GM21723 (cell line): ENCODE data around the gene EDAR.

Experiments
- ATAC-seq: cut with Tn5 transposase; IDR thresholded peaks from one replicate; pipeline ENCODE4 v1.9.1; 2021; ENCODE audit warnings: mild to moderate bottlenecking, moderate library complexity; ENCODE audit not compliant: unreplicated experiment

The EDAR gene

GRCh38 chr2:108926561-108927380 is 62.2 kb downstream of the EDAR start:
- no peak for ATAC-seq

GRCh38 chr2:108925735-108926134 is 63.3 kb downstream of the EDAR start:
- no peak for ATAC-seq

- no peak for ATAC-seq
These were observed 63.7 kb downstream of the EDAR start for GRCh38 chr2:108925286-108925685.

- no peak for ATAC-seq
These were observed 64.3 kb downstream of the EDAR start for GRCh38 chr2:108924580-108925251.

GRCh38 chr2:108923736-108924579 is 65.1 kb downstream of the EDAR start:
- ATAC-seq = no peak

GRCh38 chr2:108923019-108923700 is 65.9 kb downstream of the EDAR start:
- ATAC-seq = no peak

GRCh38 chr2:108922141-108922915 is 66.7 kb downstream of the EDAR start:
- ATAC-seq = no peak

- no peak for ATAC-seq
These were observed 67.7 kb downstream of the EDAR start for GRCh38 chr2:108921096-108922030.

GRCh38 chr2:108920686-108921085 is 68.3 kb downstream of the EDAR start:
- no peak for ATAC-seq

GRCh38 chr2:108919571-108920373 is 69.2 kb downstream of the EDAR start:
- ATAC-seq = no peak

GRCh38 chr2:108918941-108919341 is 70.1 kb downstream of the EDAR start:
- no peak for ATAC-seq

- ATAC-seq = no peak
These were observed 70.7 kb downstream of the EDAR start for GRCh38 chr2:108918156-108918874.

GRCh38 chr2:108917526-108917925 is 71.5 kb downstream of the EDAR start:
- ATAC-seq = no peak

GRCh38 chr2:108916796-108917421 is 72.1 kb downstream of the EDAR start:
- ATAC-seq = no peak

GRCh38 chr2:108916122-108916795 is 72.8 kb downstream of the EDAR start:
- no peak for ATAC-seq

GRCh38 chr2:108912629-108912902 is 76.5 kb downstream of the EDAR start:
- ATAC-seq = no peak
